Loucy (cell line): Measurements from ENCODE around the gene MYL10.

Source experiments
- H2AFZ ChIP-seq: fragments of 200-600 bp; sonication (generic); 2 replicates; pipeline ENCODE4 v1.6.0; 2016; ENCODE audit warnings: antibody characterized with exemption, mild to moderate bottlenecking, low read length, moderate library complexity
- H3F3A ChIP-seq: fragments of 200-600 bp; 2 replicates; pipeline ENCODE4 v1.6.0; 2016; ENCODE audit warnings: antibody characterized with exemption, low read depth, mild to moderate bottlenecking
- H3K27me3 ChIP-seq: fragments of 200-600 bp; sonication (generic); 2 replicates; pipeline ENCODE4 v1.6.1; 2014; ENCODE audit warnings: low read length, mild to moderate bottlenecking; ENCODE audit not compliant: insufficient read depth, poor library complexity, severe bottlenecking
- H3K36me3 ChIP-seq: fragments of 200-600 bp; sonication (generic); 2 replicates; pipeline ENCODE4 v1.6.1; 2016; ENCODE audit warnings: low read length; ENCODE audit not compliant: insufficient read depth
- H3K4me1 ChIP-seq: fragments of 200-600 bp; sonication (generic); 2 replicates; pipeline ENCODE4 v1.5.1; 2014; ENCODE audit warnings: low read length, mild to moderate bottlenecking; ENCODE audit not compliant: insufficient read depth, poor library complexity, severe bottlenecking
- H3K4me2 ChIP-seq: fragments of 200-600 bp; sonication (generic); 2 replicates; pipeline ENCODE4 v1.6.0; 2014; ENCODE audit warnings: antibody characterized with exemption, low read length, low read depth, mild to moderate bottlenecking; ENCODE audit not compliant: poor library complexity, severe bottlenecking
- H3K4me3 ChIP-seq: fragments of 200-600 bp; sonication (generic); 2 replicates; pipeline ENCODE4 v1.5.1; 2014; ENCODE audit warnings: low read length, mild to moderate bottlenecking, mixed read lengths; ENCODE audit not compliant: poor library complexity, severe bottlenecking
- H3K79me2 ChIP-seq: fragments of 200-600 bp; sonication (generic); 2 replicates; pipeline ENCODE4 v1.6.1; 2014; ENCODE audit warnings: low read length; ENCODE audit not compliant: insufficient read depth
- H3K9ac ChIP-seq: fragments of 200-600 bp; sonication (generic); 2 replicates; pipeline ENCODE4 v1.6.0; 2014; ENCODE audit warnings: mild to moderate bottlenecking, low read depth, low read length, moderate library complexity; ENCODE audit not compliant: poor library complexity, severe bottlenecking
- H3K9me2 ChIP-seq: fragments of 200-600 bp; sonication (generic); replicated peaks from 2 replicates; pipeline ENCODE4 v1.6.1; 2016; ENCODE audit warnings: low read depth, low read length, mixed read lengths
- H3K9me3 ChIP-seq: fragments of 200-600 bp; sonication (generic); 2 replicates; pipeline ENCODE4 v1.6.1; 2014; ENCODE audit warnings: mild to moderate bottlenecking, antibody characterized with exemption, low read length, low read depth; ENCODE audit not compliant: insufficient read depth
- H4K20me1 ChIP-seq: fragments of 200-600 bp; sonication (generic); 2 replicates; pipeline ENCODE4 v1.6.0; 2014; ENCODE audit warnings: antibody characterized with exemption, low read length, mild to moderate bottlenecking; ENCODE audit not compliant: insufficient read depth, poor library complexity, severe bottlenecking
- EZH2phosphoT487 ChIP-seq: fragments of 200-600 bp; IDR thresholded peaks from 2 replicates; pipeline ENCODE4 v1.6.1; 2018; ENCODE audit warnings: antibody characterized with exemption, mild to moderate bottlenecking, moderate library complexity, borderline replicate concordance
- TF ChIP-seq, protein P1 (sequence below): fragments of 200-600 bp; sonication (generic); conservative IDR thresholded peaks from 2 replicates; pipeline ENCODE4 v1.5.1; 2014; ENCODE audit warnings: mild to moderate bottlenecking, antibody characterized with exemption, low read length

The MYL10 gene

DNA sequence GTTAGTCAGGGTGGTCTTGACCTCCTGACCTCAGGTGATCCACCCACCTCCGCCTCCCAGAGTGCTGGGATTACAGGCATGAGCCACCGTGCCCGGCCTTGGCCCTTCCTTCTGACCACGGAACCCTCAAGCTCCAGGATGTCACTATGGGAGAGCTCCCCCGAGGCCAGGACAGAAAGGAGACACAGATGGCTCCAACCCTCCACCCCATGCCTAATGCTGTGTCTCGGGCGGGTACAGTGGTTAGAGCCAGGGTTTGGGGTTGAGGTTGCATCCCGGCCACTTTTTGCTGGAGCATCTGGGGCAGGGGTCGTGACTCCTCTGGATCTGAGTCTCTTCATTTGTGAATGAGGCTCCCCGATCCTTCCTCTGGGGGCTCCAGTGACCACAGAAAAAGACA is 8.1 kb downstream of the MYL10 start:
- Histone ChIP-seq H3K27me3 (no peaks in the 10 kb centered on the region), H3K9ac (no peak overlapping the region)
- TF ChIP-seq, protein P1, sequence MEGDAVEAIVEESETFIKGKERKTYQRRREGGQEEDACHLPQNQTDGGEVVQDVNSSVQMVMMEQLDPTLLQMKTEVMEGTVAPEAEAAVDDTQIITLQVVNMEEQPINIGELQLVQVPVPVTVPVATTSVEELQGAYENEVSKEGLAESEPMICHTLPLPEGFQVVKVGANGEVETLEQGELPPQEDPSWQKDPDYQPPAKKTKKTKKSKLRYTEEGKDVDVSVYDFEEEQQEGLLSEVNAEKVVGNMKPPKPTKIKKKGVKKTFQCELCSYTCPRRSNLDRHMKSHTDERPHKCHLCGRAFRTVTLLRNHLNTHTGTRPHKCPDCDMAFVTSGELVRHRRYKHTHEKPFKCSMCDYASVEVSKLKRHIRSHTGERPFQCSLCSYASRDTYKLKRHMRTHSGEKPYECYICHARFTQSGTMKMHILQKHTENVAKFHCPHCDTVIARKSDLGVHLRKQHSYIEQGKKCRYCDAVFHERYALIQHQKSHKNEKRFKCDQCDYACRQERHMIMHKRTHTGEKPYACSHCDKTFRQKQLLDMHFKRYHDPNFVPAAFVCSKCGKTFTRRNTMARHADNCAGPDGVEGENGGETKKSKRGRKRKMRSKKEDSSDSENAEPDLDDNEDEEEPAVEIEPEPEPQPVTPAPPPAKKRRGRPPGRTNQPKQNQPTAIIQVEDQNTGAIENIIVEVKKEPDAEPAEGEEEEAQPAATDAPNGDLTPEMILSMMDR: no peak
- no peak for TF ChIP-seq EZH2phosphoT487

DNA sequence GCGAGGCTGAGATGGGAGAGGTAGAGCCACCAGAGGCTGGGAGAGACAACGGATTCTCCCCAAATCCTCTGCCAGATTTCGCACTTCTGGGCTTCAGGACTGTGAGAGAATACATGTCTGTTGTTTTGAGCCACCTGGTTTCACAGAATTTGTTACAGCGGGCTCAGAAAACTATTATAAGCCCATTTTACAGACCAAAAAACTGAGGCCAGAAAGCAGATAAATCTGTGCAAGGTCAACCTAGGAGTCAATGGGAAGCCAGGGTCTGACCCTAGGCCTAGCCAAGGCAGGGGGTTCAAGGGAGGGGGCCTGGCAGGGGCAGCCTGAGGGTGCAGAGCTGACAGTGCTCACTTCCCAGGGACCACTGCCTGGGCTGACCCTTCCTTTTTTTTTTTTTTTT is 8.7 kb downstream of the MYL10 start:
- H3K9ac ChIP-seq: no peak overlapping the region
- TF ChIP-seq, protein P1: no peak
- TF ChIP-seq EZH2phosphoT487: no peak
- no peaks in the 10 kb centered on the region for H3K9me3 ChIP-seq
- H4K20me1 ChIP-seq: no peaks in the 10 kb centered on the region
- no peak overlapping the region for H3K4me2 ChIP-seq
- no peaks in the 10 kb centered on the region for H3K36me3 ChIP-seq
- H3K4me3 ChIP-seq: no peak overlapping the region
- peaks cover under 1% of the 10 kb centered on the region for H3K4me1 ChIP-seq
- no peak overlapping the region for H2AFZ ChIP-seq
- H3K79me2 ChIP-seq: no peaks in the 10 kb centered on the region
- H3K27me3 ChIP-seq: no peaks in the 10 kb centered on the region
- no peaks in the 10 kb centered on the region for H3F3A ChIP-seq
- no peaks in the 10 kb centered on the region for H3K9me2 ChIP-seq

More for the DNA sequence above, 8.1 kb downstream of the MYL10 start:
- H3K79me2 ChIP-seq: no peaks in the 10 kb centered on the region
- no peaks in the 10 kb centered on the region for H3F3A ChIP-seq
- no peaks in the 10 kb centered on the region for H3K9me3 ChIP-seq
- no peak overlapping the region for H3K4me3 ChIP-seq
- H2AFZ ChIP-seq: no peak overlapping the region
- no peaks in the 10 kb centered on the region for H3K36me3 ChIP-seq
- H3K9me2 ChIP-seq: no peaks in the 10 kb centered on the region
- peaks cover 5% of the 10 kb centered on the region for H3K4me1 ChIP-seq
- no peaks in the 10 kb centered on the region for H4K20me1 ChIP-seq
- no peak overlapping the region for H3K4me2 ChIP-seq

DNA sequence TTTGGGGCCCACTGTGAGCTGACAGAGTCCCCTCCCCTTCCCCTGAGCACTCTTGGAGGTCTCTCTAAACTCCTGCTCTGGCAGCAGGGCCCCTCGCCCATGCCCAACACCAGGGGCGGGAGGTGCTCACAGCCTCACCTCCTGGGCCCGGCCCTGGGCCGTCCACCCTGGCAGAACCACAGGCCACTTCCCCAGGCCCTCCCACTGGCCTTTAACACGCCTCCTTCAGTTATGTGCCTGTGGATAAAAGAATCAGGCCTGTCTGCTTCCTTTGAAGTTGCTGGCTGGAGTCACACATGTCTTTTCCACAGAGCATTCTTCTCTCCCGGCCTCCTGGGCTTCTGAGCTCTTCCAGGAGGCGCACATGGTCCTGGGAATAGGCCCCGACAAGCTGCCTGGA is 10.2 kb downstream of the MYL10 start:
- TF ChIP-seq EZH2phosphoT487: no peak
- TF ChIP-seq, protein P1: no peak
- no peak overlapping the region for H2AFZ ChIP-seq
- H3K9me2 ChIP-seq: no peaks in the 10 kb centered on the region
- H3K4me2 ChIP-seq: no peak overlapping the region
- H3K9me3 ChIP-seq: no peaks in the 10 kb centered on the region
- no peaks in the 10 kb centered on the region for H4K20me1 ChIP-seq
- no peaks in the 10 kb centered on the region for H3K36me3 ChIP-seq
- H3K9ac ChIP-seq: no peak overlapping the region
- no peaks in the 10 kb centered on the region for H3K27me3 ChIP-seq
- H3F3A ChIP-seq: no peaks in the 10 kb centered on the region
- H3K4me3 ChIP-seq: no peak overlapping the region
- H3K79me2 ChIP-seq: no peaks in the 10 kb centered on the region
- no peaks in the 10 kb centered on the region for H3K4me1 ChIP-seq
